PFSK-1 (cell line): Measurements from ENCODE around the gene USH2A.

Source experiments
- FOXP2 ChIP-seq: optimal IDR thresholded peaks from 2 replicates; pipeline ENCODE3; 2011; ENCODE audit warnings: borderline replicate concordance, control low read depth, inconsistent platforms; ENCODE audit not compliant: insufficient read depth; ENCODE audit errors: extremely low read length, extremely low read depth
- POLR2AphosphoS5 ChIP-seq: IDR thresholded peaks from 2 replicates; pipeline ENCODE4 v1.6.1; 2012; ENCODE audit warnings: low read depth, mild to moderate bottlenecking, control low read depth, low read length, moderate library complexity
- SIN3A ChIP-seq: IDR thresholded peaks from 2 replicates; pipeline ENCODE4 v1.6.1; 2012; ENCODE audit warnings: mild to moderate bottlenecking, low read length, moderate library complexity, borderline replicate concordance; ENCODE audit not compliant: insufficient read depth

DNA sequence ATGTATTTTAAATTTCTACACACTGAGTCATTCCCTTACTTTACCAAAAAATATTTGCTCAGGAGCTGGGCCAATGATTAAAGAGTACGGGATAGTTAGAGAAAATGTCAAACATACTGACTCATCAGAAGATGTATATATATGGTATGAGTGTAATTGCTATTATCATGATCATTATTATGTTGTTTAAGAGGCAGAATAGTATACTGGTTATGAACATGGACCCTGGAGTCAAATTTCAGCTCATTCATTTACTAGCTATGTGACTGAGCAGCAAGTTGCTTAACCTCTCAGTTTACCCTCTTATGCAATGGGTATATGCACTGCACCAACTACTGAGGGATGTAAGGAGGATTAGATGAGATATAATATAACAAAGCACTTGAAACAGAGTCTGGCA, 41.2 kb upstream of the USH2A start:
- TF ChIP-seq POLR2AphosphoS5, result no peak
- TF ChIP-seq FOXP2, result no peak
- no peak for TF ChIP-seq SIN3A
